Loucy (cell line): ENCODE measurements around the gene SMYD5.

ENCODE experiments used
- H2AFZ ChIP-seq: fragments of 200-600 bp; sonication (generic); 2 replicates; pipeline ENCODE4 v1.6.0; 2016; ENCODE audit warnings: antibody characterized with exemption, mild to moderate bottlenecking, low read length, moderate library complexity
- H3F3A ChIP-seq: fragments of 200-600 bp; 2 replicates; pipeline ENCODE4 v1.6.0; 2016; ENCODE audit warnings: antibody characterized with exemption, low read depth, mild to moderate bottlenecking
- H3K27me3 ChIP-seq: fragments of 200-600 bp; sonication (generic); 2 replicates; pipeline ENCODE4 v1.6.1; 2014; ENCODE audit warnings: low read length, mild to moderate bottlenecking; ENCODE audit not compliant: insufficient read depth, poor library complexity, severe bottlenecking
- H3K36me3 ChIP-seq: fragments of 200-600 bp; sonication (generic); 2 replicates; pipeline ENCODE4 v1.6.1; 2016; ENCODE audit warnings: low read length; ENCODE audit not compliant: insufficient read depth
- H3K4me1 ChIP-seq: fragments of 200-600 bp; sonication (generic); 2 replicates; pipeline ENCODE4 v1.5.1; 2014; ENCODE audit warnings: low read length, mild to moderate bottlenecking; ENCODE audit not compliant: insufficient read depth, poor library complexity, severe bottlenecking
- H3K4me2 ChIP-seq: fragments of 200-600 bp; sonication (generic); 2 replicates; pipeline ENCODE4 v1.6.0; 2014; ENCODE audit warnings: antibody characterized with exemption, low read length, low read depth, mild to moderate bottlenecking; ENCODE audit not compliant: poor library complexity, severe bottlenecking
- H3K4me3 ChIP-seq: fragments of 200-600 bp; sonication (generic); 2 replicates; pipeline ENCODE4 v1.5.1; 2014; ENCODE audit warnings: low read length, mild to moderate bottlenecking, mixed read lengths; ENCODE audit not compliant: poor library complexity, severe bottlenecking
- H3K79me2 ChIP-seq: fragments of 200-600 bp; sonication (generic); 2 replicates; pipeline ENCODE4 v1.6.1; 2014; ENCODE audit warnings: low read length; ENCODE audit not compliant: insufficient read depth
- H3K9ac ChIP-seq: fragments of 200-600 bp; sonication (generic); 2 replicates; pipeline ENCODE4 v1.6.0; 2014; ENCODE audit warnings: mild to moderate bottlenecking, low read depth, low read length, moderate library complexity; ENCODE audit not compliant: poor library complexity, severe bottlenecking
- H3K9me2 ChIP-seq: fragments of 200-600 bp; sonication (generic); replicated peaks from 2 replicates; pipeline ENCODE4 v1.6.1; 2016; ENCODE audit warnings: low read depth, low read length, mixed read lengths
- H3K9me3 ChIP-seq: fragments of 200-600 bp; sonication (generic); 2 replicates; pipeline ENCODE4 v1.6.1; 2014; ENCODE audit warnings: mild to moderate bottlenecking, antibody characterized with exemption, low read length, low read depth; ENCODE audit not compliant: insufficient read depth
- H4K20me1 ChIP-seq: fragments of 200-600 bp; sonication (generic); 2 replicates; pipeline ENCODE4 v1.6.0; 2014; ENCODE audit warnings: antibody characterized with exemption, low read length, mild to moderate bottlenecking; ENCODE audit not compliant: insufficient read depth, poor library complexity, severe bottlenecking
- EZH2phosphoT487 ChIP-seq: fragments of 200-600 bp; IDR thresholded peaks from 2 replicates; pipeline ENCODE4 v1.6.1; 2018; ENCODE audit warnings: antibody characterized with exemption, mild to moderate bottlenecking, moderate library complexity, borderline replicate concordance
- TF ChIP-seq, protein P1 (sequence below): fragments of 200-600 bp; sonication (generic); conservative IDR thresholded peaks from 2 replicates; pipeline ENCODE4 v1.5.1; 2014; ENCODE audit warnings: mild to moderate bottlenecking, antibody characterized with exemption, low read length

SMYD5 gene

GRCh38 chr2:73263540-73264331 is 49.7 kb downstream of the SMYD5 start:
- peaks cover 57% of the 10 kb centered on the region; the same call in 1 of the 2 replicates for H3K36me3 ChIP-seq
- H3K4me3 ChIP-seq = no peak overlapping the region
- H3K4me1 ChIP-seq = no peaks in the 10 kb centered on the region
- no peaks in the 10 kb centered on the region for H3K9me3 ChIP-seq
- no peaks in the 10 kb centered on the region for H3K79me2 ChIP-seq
- no peak overlapping the region for H2AFZ ChIP-seq
- H3K9me2 ChIP-seq = no peaks in the 10 kb centered on the region
- no peak for TF ChIP-seq EZH2phosphoT487
- TF ChIP-seq, protein P1, sequence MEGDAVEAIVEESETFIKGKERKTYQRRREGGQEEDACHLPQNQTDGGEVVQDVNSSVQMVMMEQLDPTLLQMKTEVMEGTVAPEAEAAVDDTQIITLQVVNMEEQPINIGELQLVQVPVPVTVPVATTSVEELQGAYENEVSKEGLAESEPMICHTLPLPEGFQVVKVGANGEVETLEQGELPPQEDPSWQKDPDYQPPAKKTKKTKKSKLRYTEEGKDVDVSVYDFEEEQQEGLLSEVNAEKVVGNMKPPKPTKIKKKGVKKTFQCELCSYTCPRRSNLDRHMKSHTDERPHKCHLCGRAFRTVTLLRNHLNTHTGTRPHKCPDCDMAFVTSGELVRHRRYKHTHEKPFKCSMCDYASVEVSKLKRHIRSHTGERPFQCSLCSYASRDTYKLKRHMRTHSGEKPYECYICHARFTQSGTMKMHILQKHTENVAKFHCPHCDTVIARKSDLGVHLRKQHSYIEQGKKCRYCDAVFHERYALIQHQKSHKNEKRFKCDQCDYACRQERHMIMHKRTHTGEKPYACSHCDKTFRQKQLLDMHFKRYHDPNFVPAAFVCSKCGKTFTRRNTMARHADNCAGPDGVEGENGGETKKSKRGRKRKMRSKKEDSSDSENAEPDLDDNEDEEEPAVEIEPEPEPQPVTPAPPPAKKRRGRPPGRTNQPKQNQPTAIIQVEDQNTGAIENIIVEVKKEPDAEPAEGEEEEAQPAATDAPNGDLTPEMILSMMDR = no peak
- H3F3A ChIP-seq = no peaks in the 10 kb centered on the region
- H3K27me3 ChIP-seq = no peaks in the 10 kb centered on the region
- H3K9ac ChIP-seq = no peak overlapping the region
- no peak overlapping the region for H3K4me2 ChIP-seq
- H4K20me1 ChIP-seq = no peaks in the 10 kb centered on the region

DNA sequence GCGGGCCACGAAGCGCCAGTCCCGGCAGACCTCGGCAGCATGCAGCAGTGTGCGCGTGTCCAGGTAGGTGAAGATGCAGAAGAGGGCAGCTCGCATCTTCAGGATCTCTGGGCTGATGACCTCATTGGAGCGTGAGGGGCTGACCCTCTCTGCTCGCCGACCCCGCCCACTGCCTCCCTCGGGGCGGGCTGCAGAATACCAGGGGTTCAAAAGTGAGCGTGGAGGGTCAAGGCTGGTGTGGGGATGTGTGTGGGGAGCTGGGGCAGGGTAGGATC is 50.2 kb downstream of the SMYD5 start:
- Histone ChIP-seq H3K9ac (no peak overlapping the region), H3K9me2 (no peaks in the 10 kb centered on the region), H4K20me1 (no peaks in the 10 kb centered on the region), H3K27me3 (no peaks in the 10 kb centered on the region), H3K4me3 (no peak overlapping the region), H3K9me3 (no peaks in the 10 kb centered on the region), H3K4me2 (no peak overlapping the region), H3K4me1 (no peaks in the 10 kb centered on the region), H3F3A (no peaks in the 10 kb centered on the region), H3K79me2 (no peaks in the 10 kb centered on the region), H2AFZ (no peak overlapping the region), H3K36me3 (peaks cover 51% of the 10 kb centered on the region; the same call in 1 of the 2 replicates)
- TF ChIP-seq EZH2phosphoT487 = no peak
- TF ChIP-seq, protein P1 = no peak

DNA sequence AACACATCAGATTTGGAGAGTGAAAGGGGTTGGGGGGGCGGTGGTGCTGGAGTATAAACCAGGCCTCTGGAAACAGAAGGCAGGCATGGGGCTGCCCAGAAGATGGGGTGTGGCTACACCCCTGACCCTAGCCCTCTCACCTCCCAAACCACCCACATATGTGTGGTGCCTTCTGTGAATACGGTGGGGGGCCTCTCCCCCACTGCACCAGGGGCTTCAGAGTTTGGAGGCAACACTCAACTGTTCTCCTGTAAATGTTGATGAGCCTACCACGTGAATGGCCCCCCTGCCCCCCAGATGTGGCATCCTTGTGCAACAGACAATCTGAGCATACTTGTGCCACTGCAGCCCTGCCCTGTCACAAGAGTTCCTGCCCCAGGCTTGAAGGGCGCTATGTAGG is 50.7 kb downstream of the SMYD5 start:
- Histone ChIP-seq H4K20me1 (no peaks in the 10 kb centered on the region), H3F3A (no peaks in the 10 kb centered on the region), H3K4me3 (no peak overlapping the region), H3K36me3 (peaks cover 46% of the 10 kb centered on the region; the same call in 1 of the 2 replicates), H3K27me3 (no peaks in the 10 kb centered on the region), H3K9me2 (no peaks in the 10 kb centered on the region), H3K4me2 (no peak overlapping the region), H3K79me2 (no peaks in the 10 kb centered on the region), H2AFZ (no peak overlapping the region), H3K4me1 (no peaks in the 10 kb centered on the region), H3K9ac (no peak overlapping the region), H3K9me3 (no peaks in the 10 kb centered on the region)
- TF ChIP-seq EZH2phosphoT487 = no peak
- TF ChIP-seq, protein P1 = no peak
